ENCODE data around the gene ARFGAP2.

DNA sequence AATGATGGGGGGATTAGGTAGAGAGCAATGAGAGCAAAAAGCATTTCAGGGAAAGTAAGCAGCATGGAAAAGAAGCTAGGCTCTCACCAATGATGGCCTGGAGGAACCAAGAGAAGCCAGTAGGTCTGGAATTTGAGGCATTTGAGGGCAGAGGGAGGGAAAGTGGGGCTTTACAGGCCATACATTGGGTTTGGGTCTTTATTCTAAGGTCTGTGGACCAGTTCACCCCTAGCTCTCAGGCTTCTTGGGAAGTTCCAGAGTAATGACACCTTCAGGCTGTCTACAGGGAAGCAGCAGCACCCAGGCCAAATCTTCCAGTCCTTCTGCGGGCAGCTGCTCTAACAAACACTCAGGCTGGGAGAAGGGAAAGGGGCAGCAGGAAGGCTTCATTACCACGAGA, 29.4 kb downstream of the ARFGAP2 start:
- no peak for TF ChIP-seq EZH2 (IDR thresholded peaks at IDR 0.05)
- TF ChIP-seq POLR2AphosphoS5 (IDR thresholded peaks at IDR 0.05; ENCODE audit: borderline replicate concordance, low read depth, low read length) = no peak
